GM19099 (cell line): Measurements from ENCODE around the gene CARM1.

Source experiments
- POLR2A ChIP-seq: IDR thresholded peaks from 3 replicates; pipeline ENCODE4 v1.6.1; 2011; ENCODE audit warnings: low read depth; ENCODE audit not compliant: insufficient read length; ENCODE audit errors: extremely low read depth

CARM1 gene

GRCh38 chr19:10962863-10963262 is 91.5 kb downstream of the CARM1 start:
- TF ChIP-seq POLR2A, result no peak

DNA sequence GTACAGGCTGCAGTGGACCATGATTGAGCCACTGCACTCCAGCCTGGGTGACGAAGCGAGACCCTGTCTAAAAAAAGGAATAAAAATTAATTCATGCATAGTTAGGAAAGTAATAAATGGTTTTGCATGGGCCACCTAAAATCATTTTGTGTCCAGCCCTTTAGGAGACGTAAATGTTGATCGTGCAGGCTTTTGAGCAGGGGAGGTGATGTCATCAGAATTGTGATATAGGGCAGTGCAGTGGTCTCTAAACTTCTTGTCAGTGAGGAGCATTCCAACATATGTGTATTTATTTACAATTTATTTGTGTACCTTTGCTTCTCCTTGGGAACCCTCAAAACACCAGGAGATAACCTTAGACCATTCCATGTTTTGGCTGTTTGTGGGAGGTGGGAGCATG is 92.5 kb downstream of the CARM1 start:
- no peak for TF ChIP-seq POLR2A

DNA sequence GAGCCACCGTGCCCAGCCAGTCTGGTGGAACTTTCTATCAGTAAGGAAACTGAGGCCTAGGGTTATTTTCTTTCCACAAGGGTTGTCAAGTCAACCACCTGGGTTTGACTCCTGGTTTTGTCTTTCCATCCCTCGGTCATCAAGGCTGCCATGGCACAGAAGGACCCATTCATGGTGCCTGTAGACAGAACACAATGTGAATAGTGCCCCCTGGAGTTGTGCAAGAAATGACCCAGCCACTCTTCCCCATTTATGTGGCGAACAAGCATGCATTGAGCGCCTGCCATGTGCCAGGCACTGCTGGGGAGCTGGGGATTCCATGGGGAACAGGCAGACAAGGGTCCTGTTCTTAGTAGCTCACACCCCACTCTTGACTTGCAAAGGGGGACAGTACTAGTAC is 93.5 kb downstream of the CARM1 start:
- TF ChIP-seq POLR2A, result no peak

DNA sequence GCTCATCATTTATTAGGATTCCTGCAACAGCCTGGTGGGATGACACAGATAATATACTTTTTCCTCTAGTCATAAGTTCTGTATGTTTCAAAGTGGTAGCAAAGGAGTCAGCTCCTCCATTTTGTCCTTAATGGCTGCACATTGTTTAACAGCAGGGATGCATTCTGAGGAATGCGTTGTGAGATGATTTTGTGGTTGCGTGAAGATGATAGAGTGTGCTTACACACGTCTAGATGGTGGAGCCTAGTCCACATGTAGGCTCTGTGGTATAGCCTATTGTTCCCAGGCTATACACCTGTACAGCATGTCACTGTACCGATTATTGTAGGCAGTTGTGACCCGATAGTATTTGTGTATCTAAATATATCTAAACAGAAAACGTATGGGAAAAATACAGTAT is 94.0 kb downstream of the CARM1 start:
- TF ChIP-seq POLR2A, result no peak

DNA sequence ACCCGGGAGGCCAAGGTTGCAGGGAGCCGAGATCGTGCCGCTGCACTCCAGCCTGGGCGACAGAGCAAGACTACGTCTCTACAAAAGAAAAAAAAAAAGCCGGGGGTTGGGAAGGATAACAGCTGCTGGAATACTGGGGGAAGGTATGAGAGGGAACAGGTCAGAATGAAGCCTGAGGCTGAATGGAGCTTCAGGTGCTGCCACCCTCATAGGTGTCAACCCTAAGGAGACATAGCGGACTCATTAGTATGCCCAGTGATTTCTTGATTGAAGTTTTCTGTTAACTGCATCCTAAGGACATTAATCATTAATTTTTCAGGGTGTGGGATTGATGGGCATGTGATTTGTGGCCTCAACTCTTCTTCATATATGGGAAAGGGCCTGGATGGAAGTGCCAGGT is 95.5 kb downstream of the CARM1 start:
- TF ChIP-seq POLR2A, result no peak

GRCh38 chr19:10968527-10969135 is 97.3 kb downstream of the CARM1 start:
- TF ChIP-seq POLR2A, result no peak

- TF ChIP-seq POLR2A, result no peak
Measured at GRCh38 chr19:10971107-10971726, 99.9 kb downstream of the CARM1 start.
